GM23338 (cell line): ENCODE results near the gene B3GALT2.

Source experiments
- CREB1 ChIP-seq: fragments of 250-450 bp; sonication (Bioruptor Pico); IDR thresholded peaks from 2 replicates; pipeline ENCODE4 v1.5.0; 2020; ENCODE audit warnings: low read depth, mild to moderate bottlenecking, moderate library complexity
- EZH2 ChIP-seq: fragments of 200-600 bp; sonication (generic); IDR thresholded peaks from one replicate; pipeline ENCODE4 v1.8.0; 2017; ENCODE audit warnings: antibody characterized with exemption, mild to moderate bottlenecking, low read depth; ENCODE audit not compliant: unreplicated experiment
- EZH2phosphoT487 ChIP-seq: fragments of 200-600 bp; sonication (generic); IDR thresholded peaks from one replicate; pipeline ENCODE4 v1.8.1; 2018; ENCODE audit warnings: antibody characterized with exemption; ENCODE audit not compliant: unreplicated experiment
- JUNB ChIP-seq: IDR thresholded peaks from one replicate; pipeline ENCODE4 v1.6.1; 2016; ENCODE audit warnings: antibody characterized with exemption; ENCODE audit not compliant: unreplicated experiment
- NANOG ChIP-seq: IDR thresholded peaks from 2 replicates; pipeline ENCODE4 v1.6.1; 2016; ENCODE audit warnings: antibody characterized with exemption, borderline replicate concordance
- POLR2AphosphoS5 ChIP-seq: IDR thresholded peaks from 2 replicates; pipeline ENCODE4 v1.6.1; 2016; ENCODE audit warnings: antibody characterized with exemption, low read depth
- STAT1 ChIP-seq: IDR thresholded peaks from one replicate; pipeline ENCODE4 v1.6.1; 2016; ENCODE audit warnings: antibody characterized with exemption; ENCODE audit not compliant: unreplicated experiment
- TF ChIP-seq, protein P1 (sequence below): fragments of 250-450 bp; sonication (Bioruptor Pico); IDR thresholded peaks from 2 replicates; pipeline ENCODE4 v1.5.0; 2020; ENCODE audit warnings: mild to moderate bottlenecking, moderate library complexity
- TF ChIP-seq, protein P2 (sequence below), 2 experiments: fragments of 200-600 bp in 1 of 2; sonication (generic) in 1 of 2; conservative IDR thresholded peaks; 2 replicates each; pipeline versions ENCODE4 v1.5.1 to v1.6.1; 2016 to 2017; ENCODE audit warnings: antibody characterized with exemption in 2 of 2, low read depth in 2 of 2, mild to moderate bottlenecking in 2 of 2, moderate library complexity in 1 of 2
- TF ChIP-seq, protein P3 (sequence below): IDR thresholded peaks from one replicate; pipeline ENCODE4 v1.6.1; 2018; ENCODE audit warnings: antibody characterized with exemption; ENCODE audit not compliant: unreplicated experiment
- TF ChIP-seq, protein P4 (sequence below): IDR thresholded peaks from 2 replicates; pipeline ENCODE4 v1.6.1; 2016; ENCODE audit warnings: antibody characterized with exemption

DNA sequence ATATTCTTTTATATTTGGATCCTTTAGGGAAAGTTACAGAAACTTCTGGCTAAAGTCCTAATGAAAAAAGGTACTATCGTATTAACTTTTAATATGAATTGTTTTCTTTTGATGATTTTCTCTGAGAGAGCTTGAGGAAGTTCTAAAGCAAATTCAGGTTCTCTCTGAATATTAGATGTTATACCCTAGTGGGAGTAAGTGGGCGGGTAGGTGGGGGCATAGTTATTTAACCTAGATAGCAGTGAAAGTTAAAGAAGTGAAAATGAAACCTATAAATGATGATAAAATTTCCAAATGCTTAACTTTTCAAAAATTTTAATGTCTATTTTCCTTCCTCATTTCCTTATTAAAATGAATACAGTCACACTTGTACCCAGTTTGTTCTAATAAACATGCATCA, 26.2 kb upstream of the B3GALT2 start:
- TF ChIP-seq, protein P1, sequence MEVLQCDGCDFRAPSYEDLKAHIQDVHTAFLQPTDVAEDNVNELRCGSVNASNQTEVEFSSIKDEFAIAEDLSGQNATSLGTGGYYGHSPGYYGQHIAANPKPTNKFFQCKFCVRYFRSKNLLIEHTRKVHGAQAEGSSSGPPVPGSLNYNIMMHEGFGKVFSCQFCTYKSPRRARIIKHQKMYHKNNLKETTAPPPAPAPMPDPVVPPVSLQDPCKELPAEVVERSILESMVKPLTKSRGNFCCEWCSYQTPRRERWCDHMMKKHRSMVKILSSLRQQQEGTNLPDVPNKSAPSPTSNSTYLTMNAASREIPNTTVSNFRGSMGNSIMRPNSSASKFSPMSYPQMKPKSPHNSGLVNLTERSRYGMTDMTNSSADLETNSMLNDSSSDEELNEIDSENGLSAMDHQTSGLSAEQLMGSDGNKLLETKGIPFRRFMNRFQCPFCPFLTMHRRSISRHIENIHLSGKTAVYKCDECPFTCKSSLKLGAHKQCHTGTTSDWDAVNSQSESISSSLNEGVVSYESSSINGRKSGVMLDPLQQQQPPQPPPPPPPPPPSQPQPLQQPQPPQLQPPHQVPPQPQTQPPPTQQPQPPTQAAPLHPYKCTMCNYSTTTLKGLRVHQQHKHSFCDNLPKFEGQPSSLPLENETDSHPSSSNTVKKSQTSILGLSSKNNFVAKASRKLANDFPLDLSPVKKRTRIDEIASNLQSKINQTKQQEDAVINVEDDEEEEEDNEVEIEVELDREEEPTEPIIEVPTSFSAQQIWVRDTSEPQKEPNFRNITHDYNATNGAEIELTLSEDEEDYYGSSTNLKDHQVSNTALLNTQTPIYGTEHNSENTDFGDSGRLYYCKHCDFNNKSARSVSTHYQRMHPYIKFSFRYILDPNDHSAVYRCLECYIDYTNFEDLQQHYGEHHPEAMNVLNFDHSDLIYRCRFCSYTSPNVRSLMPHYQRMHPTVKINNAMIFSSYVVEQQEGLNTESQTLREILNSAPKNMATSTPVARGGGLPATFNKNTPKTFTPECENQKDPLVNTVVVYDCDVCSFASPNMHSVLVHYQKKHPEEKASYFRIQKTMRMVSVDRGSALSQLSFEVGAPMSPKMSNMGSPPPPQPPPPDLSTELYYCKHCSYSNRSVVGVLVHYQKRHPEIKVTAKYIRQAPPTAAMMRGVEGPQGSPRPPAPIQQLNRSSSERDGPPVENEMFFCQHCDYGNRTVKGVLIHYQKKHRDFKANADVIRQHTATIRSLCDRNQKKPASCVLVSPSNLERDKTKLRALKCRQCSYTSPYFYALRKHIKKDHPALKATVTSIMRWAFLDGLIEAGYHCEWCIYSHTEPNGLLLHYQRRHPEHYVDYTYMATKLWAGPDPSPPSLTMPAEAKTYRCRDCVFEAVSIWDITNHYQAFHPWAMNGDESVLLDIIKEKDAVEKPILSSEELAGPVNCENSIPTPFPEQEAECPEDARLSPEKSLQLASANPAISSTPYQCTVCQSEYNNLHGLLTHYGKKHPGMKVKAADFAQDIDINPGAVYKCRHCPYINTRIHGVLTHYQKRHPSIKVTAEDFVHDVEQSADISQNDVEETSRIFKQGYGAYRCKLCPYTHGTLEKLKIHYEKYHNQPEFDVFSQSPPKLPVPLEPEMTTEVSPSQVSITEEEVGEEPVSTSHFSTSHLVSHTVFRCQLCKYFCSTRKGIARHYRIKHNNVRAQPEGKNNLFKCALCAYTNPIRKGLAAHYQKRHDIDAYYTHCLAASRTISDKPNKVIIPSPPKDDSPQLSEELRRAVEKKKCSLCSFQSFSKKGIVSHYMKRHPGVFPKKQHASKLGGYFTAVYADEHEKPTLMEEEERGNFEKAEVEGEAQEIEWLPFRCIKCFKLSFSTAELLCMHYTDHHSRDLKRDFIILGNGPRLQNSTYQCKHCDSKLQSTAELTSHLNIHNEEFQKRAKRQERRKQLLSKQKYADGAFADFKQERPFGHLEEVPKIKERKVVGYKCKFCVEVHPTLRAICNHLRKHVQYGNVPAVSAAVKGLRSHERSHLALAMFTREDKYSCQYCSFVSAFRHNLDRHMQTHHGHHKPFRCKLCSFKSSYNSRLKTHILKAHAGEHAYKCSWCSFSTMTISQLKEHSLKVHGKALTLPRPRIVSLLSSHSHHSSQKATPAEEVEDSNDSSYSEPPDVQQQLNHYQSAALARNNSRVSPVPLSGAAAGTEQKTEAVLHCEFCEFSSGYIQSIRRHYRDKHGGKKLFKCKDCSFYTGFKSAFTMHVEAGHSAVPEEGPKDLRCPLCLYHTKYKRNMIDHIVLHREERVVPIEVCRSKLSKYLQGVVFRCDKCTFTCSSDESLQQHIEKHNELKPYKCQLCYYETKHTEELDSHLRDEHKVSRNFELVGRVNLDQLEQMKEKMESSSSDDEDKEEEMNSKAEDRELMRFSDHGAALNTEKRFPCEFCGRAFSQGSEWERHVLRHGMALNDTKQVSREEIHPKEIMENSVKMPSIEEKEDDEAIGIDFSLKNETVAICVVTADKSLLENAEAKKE: no peak
- TF ChIP-seq, protein P2, sequence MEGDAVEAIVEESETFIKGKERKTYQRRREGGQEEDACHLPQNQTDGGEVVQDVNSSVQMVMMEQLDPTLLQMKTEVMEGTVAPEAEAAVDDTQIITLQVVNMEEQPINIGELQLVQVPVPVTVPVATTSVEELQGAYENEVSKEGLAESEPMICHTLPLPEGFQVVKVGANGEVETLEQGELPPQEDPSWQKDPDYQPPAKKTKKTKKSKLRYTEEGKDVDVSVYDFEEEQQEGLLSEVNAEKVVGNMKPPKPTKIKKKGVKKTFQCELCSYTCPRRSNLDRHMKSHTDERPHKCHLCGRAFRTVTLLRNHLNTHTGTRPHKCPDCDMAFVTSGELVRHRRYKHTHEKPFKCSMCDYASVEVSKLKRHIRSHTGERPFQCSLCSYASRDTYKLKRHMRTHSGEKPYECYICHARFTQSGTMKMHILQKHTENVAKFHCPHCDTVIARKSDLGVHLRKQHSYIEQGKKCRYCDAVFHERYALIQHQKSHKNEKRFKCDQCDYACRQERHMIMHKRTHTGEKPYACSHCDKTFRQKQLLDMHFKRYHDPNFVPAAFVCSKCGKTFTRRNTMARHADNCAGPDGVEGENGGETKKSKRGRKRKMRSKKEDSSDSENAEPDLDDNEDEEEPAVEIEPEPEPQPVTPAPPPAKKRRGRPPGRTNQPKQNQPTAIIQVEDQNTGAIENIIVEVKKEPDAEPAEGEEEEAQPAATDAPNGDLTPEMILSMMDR (conservative IDR thresholded peaks at IDR 0.05; ENCODE audit: low read depth in 2 of 2): no peak
- TF ChIP-seq, protein P3, sequence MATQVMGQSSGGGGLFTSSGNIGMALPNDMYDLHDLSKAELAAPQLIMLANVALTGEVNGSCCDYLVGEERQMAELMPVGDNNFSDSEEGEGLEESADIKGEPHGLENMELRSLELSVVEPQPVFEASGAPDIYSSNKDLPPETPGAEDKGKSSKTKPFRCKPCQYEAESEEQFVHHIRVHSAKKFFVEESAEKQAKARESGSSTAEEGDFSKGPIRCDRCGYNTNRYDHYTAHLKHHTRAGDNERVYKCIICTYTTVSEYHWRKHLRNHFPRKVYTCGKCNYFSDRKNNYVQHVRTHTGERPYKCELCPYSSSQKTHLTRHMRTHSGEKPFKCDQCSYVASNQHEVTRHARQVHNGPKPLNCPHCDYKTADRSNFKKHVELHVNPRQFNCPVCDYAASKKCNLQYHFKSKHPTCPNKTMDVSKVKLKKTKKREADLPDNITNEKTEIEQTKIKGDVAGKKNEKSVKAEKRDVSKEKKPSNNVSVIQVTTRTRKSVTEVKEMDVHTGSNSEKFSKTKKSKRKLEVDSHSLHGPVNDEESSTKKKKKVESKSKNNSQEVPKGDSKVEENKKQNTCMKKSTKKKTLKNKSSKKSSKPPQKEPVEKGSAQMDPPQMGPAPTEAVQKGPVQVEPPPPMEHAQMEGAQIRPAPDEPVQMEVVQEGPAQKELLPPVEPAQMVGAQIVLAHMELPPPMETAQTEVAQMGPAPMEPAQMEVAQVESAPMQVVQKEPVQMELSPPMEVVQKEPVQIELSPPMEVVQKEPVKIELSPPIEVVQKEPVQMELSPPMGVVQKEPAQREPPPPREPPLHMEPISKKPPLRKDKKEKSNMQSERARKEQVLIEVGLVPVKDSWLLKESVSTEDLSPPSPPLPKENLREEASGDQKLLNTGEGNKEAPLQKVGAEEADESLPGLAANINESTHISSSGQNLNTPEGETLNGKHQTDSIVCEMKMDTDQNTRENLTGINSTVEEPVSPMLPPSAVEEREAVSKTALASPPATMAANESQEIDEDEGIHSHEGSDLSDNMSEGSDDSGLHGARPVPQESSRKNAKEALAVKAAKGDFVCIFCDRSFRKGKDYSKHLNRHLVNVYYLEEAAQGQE: no peak
- no peak for TF ChIP-seq NANOG
- no peak for TF ChIP-seq EZH2phosphoT487
- no peak for TF ChIP-seq CREB1
- no peak for TF ChIP-seq EZH2
- TF ChIP-seq POLR2AphosphoS5: no peak
- TF ChIP-seq JUNB: no peak
- TF ChIP-seq, protein P4, sequence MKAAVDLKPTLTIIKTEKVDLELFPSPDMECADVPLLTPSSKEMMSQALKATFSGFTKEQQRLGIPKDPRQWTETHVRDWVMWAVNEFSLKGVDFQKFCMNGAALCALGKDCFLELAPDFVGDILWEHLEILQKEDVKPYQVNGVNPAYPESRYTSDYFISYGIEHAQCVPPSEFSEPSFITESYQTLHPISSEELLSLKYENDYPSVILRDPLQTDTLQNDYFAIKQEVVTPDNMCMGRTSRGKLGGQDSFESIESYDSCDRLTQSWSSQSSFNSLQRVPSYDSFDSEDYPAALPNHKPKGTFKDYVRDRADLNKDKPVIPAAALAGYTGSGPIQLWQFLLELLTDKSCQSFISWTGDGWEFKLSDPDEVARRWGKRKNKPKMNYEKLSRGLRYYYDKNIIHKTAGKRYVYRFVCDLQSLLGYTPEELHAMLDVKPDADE: no peak
- TF ChIP-seq STAT1: no peak
